HUES6 (cell line): Measurements from ENCODE around the gene CRIM1.
A peak's percentile ranks its signal among the peaks of the same experiment; 100 is the strongest.

Experiments used
- H3K27ac ChIP-seq: 2 replicates; pipeline ENCODE4 v1.7.0; 2013; ENCODE audit warnings: low read depth, mild to moderate bottlenecking, low read length, inconsistent platforms
- H3K27me3 ChIP-seq: 2 replicates; pipeline ENCODE4 v1.6.1; 2013; ENCODE audit warnings: low read length; ENCODE audit not compliant: control insufficient read depth, insufficient read depth
- H3K36me3 ChIP-seq: 2 replicates; pipeline ENCODE4 v1.6.1; 2013; ENCODE audit warnings: low read length; ENCODE audit not compliant: control insufficient read depth, insufficient read depth
- H3K4me1 ChIP-seq: 2 replicates; pipeline ENCODE4 v1.6.1; 2013; ENCODE audit warnings: low read length; ENCODE audit not compliant: control insufficient read depth, insufficient read depth
- H3K4me3 ChIP-seq: 2 replicates; pipeline ENCODE4 v1.5.1; 2013; ENCODE audit warnings: low read depth, low read length
- H3K9ac ChIP-seq: one replicate; pipeline ENCODE4 v1.6.1; 2013; ENCODE audit warnings: mild to moderate bottlenecking, low read length
- H3K9me3 ChIP-seq: 2 replicates; pipeline ENCODE4 v1.6.1; 2013; ENCODE audit warnings: low read depth, low read length; ENCODE audit not compliant: control insufficient read depth, insufficient read depth

Gene CRIM1

DNA sequence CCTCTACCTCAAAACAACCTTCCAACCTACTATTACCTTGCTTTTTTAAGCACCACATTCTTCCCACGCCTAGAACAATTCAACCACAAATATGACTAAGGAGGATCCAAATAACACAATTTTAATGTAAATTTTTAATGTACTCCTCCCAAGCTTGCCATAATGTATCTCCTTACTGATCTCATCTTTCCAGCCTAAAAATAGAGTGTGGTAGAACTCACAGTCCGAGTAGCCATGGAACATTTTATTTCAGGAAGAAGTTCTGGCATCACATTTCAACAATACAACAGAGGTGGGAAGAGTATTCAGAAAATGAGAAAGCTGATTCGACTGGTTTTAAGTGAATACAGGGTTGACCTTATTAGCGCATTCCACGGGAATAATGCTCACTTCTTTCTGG lies 227.0 kb downstream of the CRIM1 start:
- Histone ChIP-seq H3K9me3 (no peaks in the 10 kb centered on the region), H3K4me1 (no peaks in the 10 kb centered on the region), H3K4me3 (no peak overlapping the region), H3K36me3 (peaks cover 80% of the 10 kb centered on the region), H3K27me3 (no peaks in the 10 kb centered on the region), H3K9ac (no peak overlapping the region), H3K27ac (no peak overlapping the region)

DNA sequence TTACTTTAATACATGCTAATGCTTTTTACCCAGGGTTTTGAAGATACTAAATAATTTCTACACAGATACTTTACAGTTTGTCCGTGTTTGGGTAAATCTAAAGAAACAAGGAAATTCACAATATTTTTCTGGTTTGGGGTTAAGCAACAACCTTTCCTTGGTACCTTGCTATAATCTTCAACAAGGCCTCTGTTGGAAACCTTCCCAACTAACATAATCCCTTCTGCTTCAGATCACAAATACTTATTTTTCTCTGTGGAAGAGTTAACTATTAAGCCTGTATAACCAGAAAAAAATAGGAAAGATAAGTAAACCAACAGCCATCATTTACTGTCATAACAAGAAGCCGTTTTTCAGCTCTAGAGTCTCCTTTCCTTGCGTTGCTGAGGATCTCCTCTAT lies 227.4 kb downstream of the CRIM1 start:
- no peak overlapping the region for H3K9ac ChIP-seq
- no peaks in the 10 kb centered on the region for H3K4me1 ChIP-seq
- H3K27me3 ChIP-seq, result no peaks in the 10 kb centered on the region
- H3K4me3 ChIP-seq, result no peak overlapping the region
- H3K27ac ChIP-seq, result no peak overlapping the region
- no peaks in the 10 kb centered on the region for H3K9me3 ChIP-seq
- peaks cover 76% of the 10 kb centered on the region for H3K36me3 ChIP-seq

GRCh38 chr2:36584148-36584794 lies 228.7 kb downstream of the CRIM1 start:
- no peaks in the 10 kb centered on the region for H3K4me1 ChIP-seq
- H3K27ac ChIP-seq, result no peak overlapping the region
- H3K9me3 ChIP-seq, result no peaks in the 10 kb centered on the region
- H3K4me3 ChIP-seq, result no peak overlapping the region
- H3K9ac ChIP-seq, result no peak overlapping the region
- H3K36me3 ChIP-seq, result peaks cover 69% of the 10 kb centered on the region
- no peaks in the 10 kb centered on the region for H3K27me3 ChIP-seq

DNA sequence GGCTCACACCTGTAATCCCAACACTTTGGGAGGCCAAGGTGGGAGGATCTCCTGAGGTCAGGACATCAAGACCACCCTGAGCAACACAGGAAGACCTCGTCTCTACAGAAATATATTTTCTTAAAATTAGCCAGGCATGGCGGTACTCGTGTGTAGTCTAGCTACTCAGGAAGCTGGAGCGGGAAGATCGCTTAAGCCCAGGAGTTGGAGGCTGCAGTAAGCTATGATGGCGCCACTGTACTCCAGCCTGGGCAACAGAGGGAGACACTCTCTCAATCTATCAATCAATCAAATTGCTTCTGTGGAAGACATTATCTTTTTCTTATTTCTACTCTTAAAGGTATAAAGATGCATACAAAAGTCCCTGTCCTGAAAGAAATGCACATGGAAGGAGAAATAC lies 231.1 kb downstream of the CRIM1 start:
- Histone ChIP-seq H3K36me3 (peaks cover 63% of the 10 kb centered on the region), H3K9me3 (no peaks in the 10 kb centered on the region), H3K4me1 (no peaks in the 10 kb centered on the region), H3K4me3 (no peak overlapping the region), H3K27ac (no peak overlapping the region), H3K9ac (no peak overlapping the region), H3K27me3 (no peaks in the 10 kb centered on the region)

DNA sequence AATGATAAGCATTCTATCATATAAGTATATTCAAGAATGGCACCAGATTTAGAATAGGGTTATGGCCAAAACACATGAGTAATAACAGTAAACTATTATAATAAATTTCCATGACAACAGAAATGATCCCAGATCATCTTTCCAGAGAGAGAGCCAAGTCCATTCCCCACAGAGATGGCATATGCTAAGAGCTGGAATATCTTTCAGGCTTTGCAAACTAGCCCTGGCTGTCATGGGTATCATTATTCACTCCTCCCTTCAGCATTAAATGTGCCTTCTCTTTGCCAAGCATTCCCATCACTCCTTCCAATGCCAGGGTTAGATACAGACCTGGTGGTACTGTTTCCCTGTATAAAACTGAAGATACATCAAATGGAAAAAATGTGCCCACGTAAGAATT lies 231.5 kb downstream of the CRIM1 start:
- no peak overlapping the region for H3K9ac ChIP-seq
- peaks cover 62% of the 10 kb centered on the region for H3K36me3 ChIP-seq
- no peaks in the 10 kb centered on the region for H3K27me3 ChIP-seq
- no peak overlapping the region for H3K27ac ChIP-seq
- no peak overlapping the region for H3K4me3 ChIP-seq
- no peaks in the 10 kb centered on the region for H3K9me3 ChIP-seq
- no peaks in the 10 kb centered on the region for H3K4me1 ChIP-seq

DNA sequence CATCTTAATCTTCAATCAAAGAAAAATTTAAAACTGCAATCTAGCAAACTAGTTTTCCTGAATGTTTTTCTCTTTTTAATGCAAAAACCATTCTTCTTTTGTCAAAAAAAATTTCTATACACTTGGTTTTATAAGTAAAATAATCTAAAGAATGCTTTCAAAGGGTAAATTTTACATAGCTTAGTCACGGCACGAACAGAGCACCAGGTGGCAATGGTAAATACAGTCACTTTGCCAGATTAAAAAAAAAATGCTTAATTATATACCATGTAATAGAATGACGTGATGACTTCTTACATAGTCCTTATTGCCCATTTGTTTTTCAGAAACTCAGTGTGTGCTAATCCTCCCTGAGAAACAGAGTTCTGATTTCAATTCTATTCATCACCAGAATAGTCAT lies 232.0 kb downstream of the CRIM1 start:
- H3K9ac ChIP-seq, result no peak overlapping the region
- H3K27me3 ChIP-seq, result no peaks in the 10 kb centered on the region

GRCh38 chr2:36589230-36589630 lies 233.7 kb downstream of the CRIM1 start:
- no peaks in the 10 kb centered on the region for H3K9me3 ChIP-seq
- no peak overlapping the region for H3K9ac ChIP-seq
- H3K4me1 ChIP-seq, result no peaks in the 10 kb centered on the region
- no peak overlapping the region for H3K27ac ChIP-seq
- no peak overlapping the region for H3K4me3 ChIP-seq
- H3K36me3 ChIP-seq, result peaks cover 40% of the 10 kb centered on the region
- no peaks in the 10 kb centered on the region for H3K27me3 ChIP-seq

More for the DNA sequence above, 232.0 kb downstream of the CRIM1 start:
- no peak overlapping the region for H3K4me3 ChIP-seq
- no peak overlapping the region for H3K27ac ChIP-seq
- H3K4me1 ChIP-seq, result no peaks in the 10 kb centered on the region
- H3K9me3 ChIP-seq, result no peaks in the 10 kb centered on the region
- peaks cover 57% of the 10 kb centered on the region for H3K36me3 ChIP-seq

- H3K4me3 ChIP-seq, result no peak overlapping the region
- H3K36me3 ChIP-seq, result peaks cover 16% of the 10 kb centered on the region
- no peaks in the 10 kb centered on the region for H3K9me3 ChIP-seq
- H3K27ac ChIP-seq, result no peak overlapping the region
- H3K4me1 ChIP-seq, result peaks cover 16% of the 10 kb centered on the region
- peaks cover 14% of the 10 kb centered on the region for H3K27me3 ChIP-seq
- no peak overlapping the region for H3K9ac ChIP-seq
These were observed 239.3 kb downstream of the CRIM1 start for GRCh38 chr2:36594849-36595248.

DNA sequence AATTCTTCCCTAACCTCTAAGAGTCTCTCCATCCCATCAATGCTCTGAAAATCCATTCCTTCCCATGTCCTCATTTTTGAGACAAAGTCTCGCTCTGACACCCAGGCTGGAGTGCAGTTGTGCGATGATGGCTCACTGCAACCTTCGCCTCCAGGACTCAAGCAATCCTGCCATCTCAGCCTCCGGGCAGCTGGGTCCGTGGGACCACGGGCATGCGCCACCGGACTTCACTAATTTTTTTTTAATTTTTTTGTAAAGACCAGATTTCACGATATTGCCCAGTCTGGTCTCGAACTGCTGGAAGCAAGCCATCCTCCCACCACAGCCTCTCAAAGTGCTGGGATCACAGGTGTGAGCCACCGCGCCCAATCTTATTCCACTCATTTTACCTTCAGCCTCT lies 240.8 kb downstream of the CRIM1 start:
- peak overlapping the region; percentile 74 for H3K4me3 ChIP-seq

DNA sequence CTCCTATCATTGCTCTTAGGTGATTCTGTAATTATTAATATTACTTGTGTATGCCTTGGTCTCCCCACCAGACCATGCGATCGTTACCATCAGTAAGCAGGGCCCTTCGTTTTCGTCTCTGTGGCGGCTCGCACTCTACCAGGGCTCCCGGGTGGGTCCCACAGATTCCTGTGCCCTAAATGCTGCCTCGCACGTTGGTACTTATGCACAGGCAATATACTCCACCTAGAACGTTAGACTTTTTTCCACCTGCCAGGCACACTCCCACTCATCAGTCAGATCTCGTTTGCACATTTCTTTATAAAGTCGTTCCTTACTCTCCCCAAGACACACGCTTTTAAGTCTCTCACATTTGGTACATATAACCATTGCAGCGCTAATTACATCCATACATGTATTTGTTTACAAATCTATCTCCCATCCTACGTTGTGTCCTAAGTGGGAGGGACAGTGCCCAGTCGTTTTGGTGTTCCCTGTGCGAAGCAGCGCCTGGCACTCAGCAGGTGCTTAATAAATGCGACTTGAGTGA lies 241.5 kb downstream of the CRIM1 start:
- H3K4me3 ChIP-seq, result peak overlapping the region; percentile 74
- H3K4me1 ChIP-seq, result peaks cover 16% of the 10 kb centered on the region
- H3K36me3 ChIP-seq, result peaks cover 4% of the 10 kb centered on the region; the same call in 1 of the 2 replicates
- H3K27ac ChIP-seq, result no peak overlapping the region
- H3K27me3 ChIP-seq, result peaks cover 14% of the 10 kb centered on the region
- H3K9ac ChIP-seq, result peak overlapping the region; percentile 39
- H3K9me3 ChIP-seq, result no peaks in the 10 kb centered on the region

More for the DNA sequence above, 240.8 kb downstream of the CRIM1 start:
- H3K36me3 ChIP-seq, result peaks cover 4% of the 10 kb centered on the region; the same call in 1 of the 2 replicates
- peaks cover 14% of the 10 kb centered on the region for H3K27me3 ChIP-seq
- no peak overlapping the region for H3K9ac ChIP-seq
- no peak overlapping the region for H3K27ac ChIP-seq
- H3K9me3 ChIP-seq, result no peaks in the 10 kb centered on the region
- H3K4me1 ChIP-seq, result peaks cover 16% of the 10 kb centered on the region

GRCh38 chr2:36597532-36598377 lies 242.2 kb downstream of the CRIM1 start, which contains the start of gene FEZ2:
Gene FEZ2 (minus strand): TSS chr2:36598168. CDS start chr2:36598142, 26 bp downstream.
- Histone ChIP-seq H3K4me1 (peaks cover 16% of the 10 kb centered on the region), H3K36me3 (peaks cover 4% of the 10 kb centered on the region; the same call in 1 of the 2 replicates), H3K9ac (peak within 1 kb of the TSS; percentile 39), H3K9me3 (no peaks in the 10 kb centered on the region), H3K4me3 (peak within 1 kb of the TSS; percentile 74), H3K27ac (no peak within 1 kb of the TSS), H3K27me3 (peaks cover 14% of the 10 kb centered on the region)
